HG02970 (cell line): Measurements from ENCODE around the gene GLYATL1B.

Experiments used
- ATAC-seq: cut with Tn5 transposase; IDR thresholded peaks from one replicate; pipeline ENCODE4 v1.9.1; 2021; ENCODE audit warnings: mild to moderate bottlenecking, moderate library complexity, moderate number of reproducible peaks; ENCODE audit not compliant: unreplicated experiment, low FRiP score

GLYATL1B gene

DNA sequence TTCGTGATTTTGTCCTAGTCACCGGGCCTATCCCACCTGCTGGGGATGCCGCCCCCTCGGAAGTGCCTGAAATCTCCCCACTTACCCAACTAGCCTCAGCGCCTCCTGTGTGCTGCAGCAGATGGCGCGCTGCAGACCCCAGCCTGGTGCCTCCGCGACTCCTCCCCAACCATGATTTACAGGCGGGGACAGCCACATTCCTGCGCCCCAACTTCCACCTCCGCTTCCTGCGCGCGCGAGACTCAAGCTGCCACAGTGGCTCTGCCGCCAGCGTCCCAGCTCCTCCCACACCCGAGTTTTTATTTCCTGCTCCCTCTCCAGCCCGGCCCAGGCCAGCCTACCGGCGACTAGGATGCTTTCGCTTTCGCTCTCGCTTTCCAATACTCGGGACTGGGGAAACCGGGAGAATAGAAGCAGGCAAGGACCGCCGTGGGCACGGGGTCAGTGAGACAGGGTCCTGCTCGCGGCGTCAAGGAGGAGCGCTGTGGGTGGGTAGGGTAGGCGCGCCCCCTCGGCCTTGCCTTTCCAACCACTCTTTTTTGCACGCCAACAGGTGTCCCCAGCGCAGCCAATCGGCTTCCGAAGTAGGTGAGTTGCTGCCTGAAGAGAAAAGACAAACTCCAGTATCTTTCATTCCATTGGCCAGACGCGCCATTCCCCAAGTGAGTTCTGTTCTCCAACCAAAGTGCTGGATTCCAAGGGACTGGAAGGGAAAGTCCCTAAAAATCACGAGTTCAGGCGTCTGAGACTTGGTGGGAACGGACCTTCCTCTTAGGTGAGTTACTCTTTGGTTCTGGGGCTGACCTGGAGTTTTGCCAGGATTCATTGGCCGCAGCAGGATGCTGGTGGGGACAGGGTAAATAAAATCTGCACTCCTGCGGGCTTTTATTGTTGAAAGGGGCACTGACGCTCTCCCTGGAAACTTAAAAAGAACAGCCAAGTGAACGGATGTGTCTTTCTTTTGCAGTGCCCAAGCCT is 56.7 kb downstream of the GLYATL1B start, which contains the start of gene FAM111A:
Gene FAM111A, plus strand, starts transcription at position 327 of the 978 bp plus-strand sequence. CDS start 6,017 bp downstream, outside the sequence.
- ATAC-seq: peak; percentile 59

DNA sequence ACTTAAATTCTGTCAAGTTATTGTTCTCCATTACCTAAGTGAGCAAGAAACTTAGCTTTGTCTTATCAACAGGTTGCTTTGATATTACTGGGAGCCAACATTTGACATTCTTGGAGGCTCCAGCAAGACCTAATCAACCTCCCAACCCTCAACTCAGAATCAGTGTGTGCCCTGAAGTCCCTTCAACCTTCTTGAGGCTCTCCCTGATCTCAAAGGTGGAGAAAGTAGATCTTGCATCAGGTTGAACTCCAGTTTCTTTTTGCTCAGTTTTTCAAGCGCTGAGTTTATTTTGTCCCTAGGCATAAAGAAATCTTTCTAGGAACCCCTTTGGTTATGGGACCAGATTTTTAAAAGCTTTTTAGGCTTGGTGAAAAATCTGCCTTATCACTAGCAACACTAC is 58.0 kb downstream of the GLYATL1B start:
- no peak for ATAC-seq
